IPS-11a (cell line): Measurements from ENCODE around the gene SPATA31A1.
"Not testable (repeated sequence)": the region's sequence is repeated elsewhere in the genome, so short reads cannot be mapped to it uniquely, and the experiment has no call there.

Experiments
- H3K4me3 ChIP-seq: one replicate; pipeline ENCODE4 v1.5.1; 2013; ENCODE audit warnings: low read depth, low read length, control low read depth

SPATA31A1 gene

GRCh38 chr9:39355369-39355768 lies at the start of gene SPATA31A1:
TSS of gene SPATA31A1 (plus strand) at chr9:39355669. CDS start at chr9:39355731, 62 bp downstream.
- not testable (repeated sequence) for H3K4me3 ChIP-seq

DNA sequence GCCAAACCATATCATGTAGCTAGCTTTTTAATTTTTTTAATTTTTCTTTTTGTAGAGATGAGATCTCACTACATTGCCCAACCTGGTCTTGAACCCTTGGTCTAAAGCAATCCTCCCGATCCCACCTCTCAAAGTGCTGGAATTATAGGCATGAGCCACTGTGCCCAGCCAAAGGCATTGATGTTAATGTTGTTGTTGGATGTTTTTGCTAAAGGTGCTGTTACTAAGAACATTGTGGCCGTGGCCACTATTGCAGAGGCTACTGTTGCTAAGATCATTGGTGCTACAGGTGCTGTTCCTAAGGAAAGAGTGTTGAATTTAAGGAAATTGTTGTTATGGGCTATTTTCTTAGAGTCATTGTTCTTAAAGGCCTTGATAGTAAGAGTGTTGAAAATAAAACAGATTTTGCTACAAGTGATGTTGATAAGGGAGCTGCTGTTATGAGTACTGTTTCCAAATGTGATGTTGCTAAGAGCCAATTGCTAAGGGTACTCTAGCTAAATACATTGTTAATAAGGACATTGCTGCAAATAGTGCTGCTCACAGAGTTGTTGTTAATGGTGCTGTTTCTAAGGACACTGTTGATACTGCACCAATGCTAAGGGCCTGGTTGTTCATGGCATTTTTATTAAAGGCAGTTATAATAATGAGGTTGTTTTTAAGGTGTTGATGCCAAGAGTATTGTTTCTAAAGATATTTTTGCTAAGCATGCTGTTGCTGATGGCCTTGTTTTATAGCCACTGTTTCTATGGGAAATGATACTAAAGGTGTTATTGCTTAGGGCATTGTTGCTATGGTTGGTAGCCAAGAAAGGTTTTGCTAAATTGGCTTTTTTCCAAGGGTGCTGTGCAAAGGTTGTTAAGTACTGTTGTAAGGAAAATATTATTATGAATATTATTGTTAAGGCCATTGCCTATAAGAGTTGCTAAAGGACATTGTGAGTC lies 52.1 kb downstream of the SPATA31A1 start:
- H3K4me3 ChIP-seq = not testable (repeated sequence)

DNA sequence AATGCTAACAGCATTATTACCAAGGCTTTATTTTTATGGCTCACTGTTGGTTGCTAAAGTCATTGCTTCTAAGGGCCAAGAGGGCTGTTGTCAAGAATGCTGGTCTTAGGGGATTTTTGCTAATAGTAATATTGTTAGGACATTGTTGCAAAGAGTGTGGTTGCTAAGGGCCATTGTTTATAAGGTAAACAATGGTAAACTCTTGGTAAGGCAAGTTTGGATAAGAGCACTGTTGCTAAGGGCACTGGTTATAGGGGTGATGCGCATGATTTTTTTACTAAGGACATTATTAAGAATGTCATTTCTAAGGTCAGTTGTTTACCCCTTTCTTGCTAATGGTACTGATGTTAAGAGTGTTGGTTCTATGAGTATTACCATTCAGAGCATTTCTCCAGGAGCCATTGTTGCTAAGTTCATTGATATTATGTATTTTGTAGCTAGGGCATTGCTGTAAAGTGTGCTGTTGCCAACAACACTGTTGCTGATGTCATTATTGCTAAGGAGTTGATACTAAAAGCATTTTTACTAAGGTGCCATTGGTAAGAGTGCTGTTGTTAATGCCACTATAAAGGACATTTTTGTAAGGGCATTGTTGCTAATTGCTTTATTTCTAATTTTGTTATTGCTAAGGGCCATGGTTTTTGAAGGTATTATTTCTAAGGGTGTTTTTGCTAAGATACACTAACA lies 55.9 kb downstream of the SPATA31A1 start:
- H3K4me3 ChIP-seq = not testable (repeated sequence)
